ENCODE data around the gene LBHD2.

LBHD2 gene

DNA sequence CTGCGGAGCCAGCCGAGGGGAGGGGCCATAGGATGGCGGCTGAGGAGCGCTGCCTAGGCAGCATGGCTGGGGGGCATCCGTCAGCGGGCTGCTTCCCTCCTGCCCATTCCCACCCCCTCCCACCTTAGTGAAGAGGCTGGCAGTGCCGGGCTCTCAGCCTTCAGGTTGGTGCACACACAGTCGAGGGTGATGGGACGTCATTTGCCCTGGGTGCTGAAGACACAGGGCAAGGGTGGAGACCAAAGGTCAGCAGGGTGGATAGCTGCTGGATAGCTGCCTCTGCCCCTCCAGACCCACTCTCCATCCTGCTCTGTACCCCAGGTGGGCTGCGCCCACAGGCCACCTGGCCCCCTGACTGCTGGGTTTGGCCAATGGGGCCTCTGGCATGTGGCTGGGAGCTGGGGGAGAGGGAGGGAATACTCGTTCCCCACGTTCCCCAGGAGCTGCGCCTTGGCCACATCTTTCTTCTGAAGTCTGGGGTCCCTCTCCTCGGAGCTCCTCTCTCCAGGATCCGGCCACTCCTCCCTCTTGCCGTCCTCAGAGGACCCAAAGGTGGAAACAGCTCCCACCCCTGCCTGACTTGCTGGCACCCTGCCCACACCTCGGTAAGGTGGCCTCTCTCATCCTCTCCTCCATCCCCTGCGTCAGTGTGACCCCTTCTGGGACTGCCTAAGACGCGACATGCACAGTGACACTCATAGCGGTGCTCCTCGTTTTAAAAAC lies 15.5 kb upstream of the LBHD2 start:
- FAIRE-seq (no peak), DNase-seq (ENCODE audit: low spot score) (no peak)

GRCh38 chr14:103070263-103070885 lies 13.6 kb upstream of the LBHD2 start:
- FAIRE-seq (no peak), DNase-seq (ENCODE audit: low spot score) (no peak)

DNA sequence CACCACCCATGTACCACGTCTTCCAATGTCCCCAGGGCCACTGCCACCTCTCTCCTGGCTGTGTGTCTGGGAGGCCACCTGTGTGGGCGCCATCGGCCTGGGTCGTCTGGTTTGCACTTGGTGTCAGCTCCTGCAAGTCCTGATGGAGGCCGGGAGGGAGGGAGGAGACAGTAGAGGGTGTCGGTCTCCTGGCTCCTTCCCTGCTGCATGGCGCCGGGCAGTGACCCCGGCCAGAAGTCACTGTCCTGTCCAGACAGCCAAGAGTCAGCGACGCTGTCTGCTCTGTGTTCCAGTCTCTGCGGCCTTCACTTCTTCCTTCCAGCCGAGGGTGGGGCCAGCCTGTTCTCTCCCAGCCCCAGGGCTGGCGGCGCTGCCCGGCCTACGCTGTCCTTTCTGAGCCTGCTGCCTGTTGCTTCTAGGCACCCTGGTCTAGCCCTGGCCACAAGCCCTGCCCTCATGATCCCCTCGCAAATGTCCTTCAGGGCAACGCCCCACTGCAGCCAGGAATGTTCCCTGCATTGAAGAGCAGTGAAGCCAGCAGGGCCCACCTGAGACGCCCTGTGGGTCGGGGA lies 13.0 kb upstream of the LBHD2 start:
- peak; percentile 35 for DNase-seq (ENCODE audit: low spot score)
- FAIRE-seq, result no peak

DNA sequence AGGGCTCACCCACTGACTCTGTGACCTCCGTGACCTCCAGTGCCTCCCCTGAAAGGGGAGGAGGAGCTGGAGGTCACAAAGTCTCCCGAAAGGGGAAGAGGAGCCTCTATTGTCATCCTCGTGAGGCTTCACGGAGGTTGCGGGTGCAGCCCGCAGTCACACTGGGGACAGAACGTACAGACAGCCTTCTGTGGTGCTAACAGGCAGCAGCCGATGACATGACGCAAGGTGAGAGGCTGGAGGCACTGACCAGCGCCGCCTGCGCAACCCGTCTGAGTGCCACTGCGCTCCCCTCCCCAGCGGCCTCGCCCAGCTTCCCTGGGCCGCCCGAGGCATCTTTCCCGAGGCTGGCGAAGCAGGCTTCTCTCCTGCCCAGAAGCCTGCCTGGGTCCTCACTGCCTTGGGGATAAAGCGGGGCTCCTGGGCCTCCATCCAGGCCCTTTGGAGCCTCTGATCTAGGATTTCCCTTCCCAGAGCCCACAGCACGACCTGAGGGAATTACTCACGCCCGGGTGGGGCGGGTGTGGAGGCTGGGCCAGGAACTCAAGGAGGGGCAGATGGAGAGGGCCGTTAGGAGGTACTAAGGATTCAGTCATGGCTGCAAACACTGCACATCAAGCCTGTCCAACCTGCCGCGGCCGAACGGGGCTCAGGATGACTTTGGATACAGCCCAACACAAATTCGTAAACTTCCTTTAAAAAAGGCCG lies 12.3 kb upstream of the LBHD2 start:
- FAIRE-seq (no peak), DNase-seq (ENCODE audit: low spot score) (peak; percentile 64)

- DNase-seq (ENCODE audit: low spot score), result peak; percentile 93
- peak; percentile 91 for FAIRE-seq
Observed at GRCh38 chr14:103072595-103073366, 11.2 kb upstream of the LBHD2 start.

DNA sequence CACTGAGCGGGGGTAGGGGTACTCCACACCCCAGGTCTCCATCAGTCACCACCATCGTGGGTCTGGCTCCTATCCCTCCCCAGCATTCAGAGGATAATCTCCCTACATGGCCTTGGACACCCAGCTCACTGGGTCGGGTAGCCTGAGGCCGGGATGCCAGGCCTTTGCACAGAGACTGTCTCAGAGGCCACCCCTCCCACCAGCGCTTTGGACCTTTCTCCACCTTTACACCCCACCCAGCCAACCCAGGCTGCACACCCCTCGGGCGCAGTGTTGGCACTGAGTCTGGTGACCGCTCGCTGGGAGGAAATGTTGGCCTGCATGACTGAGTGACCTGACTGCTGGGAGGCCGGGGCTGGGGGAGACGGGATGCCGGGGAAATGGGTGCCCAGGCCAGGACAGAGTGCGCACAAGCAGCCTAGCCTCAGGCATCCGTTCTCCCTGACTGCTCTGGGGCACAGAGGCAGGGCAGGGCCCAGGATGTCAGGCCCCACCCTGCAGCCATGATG lies 10.6 kb upstream of the LBHD2 start:
- DNase-seq (ENCODE audit: low spot score) (peak; percentile 83), FAIRE-seq (peak; percentile 51)

- FAIRE-seq (no peak), DNase-seq (ENCODE audit: low spot score) (peak; percentile 5)
Observed at GRCh38 chr14:103073876-103074728, 9.9 kb upstream of the LBHD2 start.

- DNase-seq (ENCODE audit: low spot score) (peak; percentile 76), FAIRE-seq (no peak)
Observed at GRCh38 chr14:103074729-103075367, 9.2 kb upstream of the LBHD2 start.

DNA sequence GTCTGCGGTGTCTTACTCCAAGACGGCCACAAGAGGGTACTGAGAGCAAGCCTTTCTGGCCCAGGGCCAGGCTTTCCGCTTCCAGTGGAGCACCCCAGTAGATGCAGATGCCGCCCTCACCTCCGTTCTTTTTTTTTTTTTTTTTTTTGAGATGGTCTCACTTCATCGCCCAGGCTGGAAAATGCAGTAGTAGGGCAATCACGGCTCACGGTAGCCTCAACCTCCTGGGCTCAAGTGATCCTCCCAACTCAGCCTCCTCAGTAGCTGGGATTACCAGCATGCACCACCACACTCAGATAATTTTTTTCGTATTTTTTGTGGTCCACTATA lies 5.6 kb upstream of the LBHD2 start:
- peak; percentile 32 for DNase-seq (ENCODE audit: low spot score)

GRCh38 chr14:103078860-103079587 lies 5.0 kb upstream of the LBHD2 start:
- no peak for DNase-seq (ENCODE audit: low spot score)
- FAIRE-seq, result no peak

More for the DNA sequence above, 5.6 kb upstream of the LBHD2 start:
- no peak for FAIRE-seq

DNA sequence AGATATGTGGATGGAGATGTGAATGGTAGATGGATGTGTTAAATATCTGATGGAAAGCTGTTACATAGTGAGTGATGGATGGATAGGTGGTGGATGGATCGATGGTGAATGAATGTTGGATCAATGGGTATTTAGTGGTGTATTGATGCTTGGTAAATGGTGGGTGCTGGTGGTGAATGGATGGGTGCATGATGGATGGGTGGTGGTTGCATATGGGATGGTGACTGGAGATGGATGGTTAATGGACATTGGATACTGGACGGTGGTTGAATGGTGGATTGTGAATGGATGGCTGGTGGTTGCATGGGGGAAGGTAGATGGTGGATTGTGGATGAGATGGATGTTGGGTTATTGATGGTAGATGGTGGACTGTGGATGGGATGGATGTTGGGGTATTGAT lies 2.1 kb upstream of the LBHD2 start:
- no peak for DNase-seq (ENCODE audit: low spot score)
- no peak for FAIRE-seq

GRCh38 chr14:103085106-103086091 lies 1.4 kb downstream of the LBHD2 start:
- DNase-seq (ENCODE audit: low spot score), result no peak
- FAIRE-seq, result no peak

DNA sequence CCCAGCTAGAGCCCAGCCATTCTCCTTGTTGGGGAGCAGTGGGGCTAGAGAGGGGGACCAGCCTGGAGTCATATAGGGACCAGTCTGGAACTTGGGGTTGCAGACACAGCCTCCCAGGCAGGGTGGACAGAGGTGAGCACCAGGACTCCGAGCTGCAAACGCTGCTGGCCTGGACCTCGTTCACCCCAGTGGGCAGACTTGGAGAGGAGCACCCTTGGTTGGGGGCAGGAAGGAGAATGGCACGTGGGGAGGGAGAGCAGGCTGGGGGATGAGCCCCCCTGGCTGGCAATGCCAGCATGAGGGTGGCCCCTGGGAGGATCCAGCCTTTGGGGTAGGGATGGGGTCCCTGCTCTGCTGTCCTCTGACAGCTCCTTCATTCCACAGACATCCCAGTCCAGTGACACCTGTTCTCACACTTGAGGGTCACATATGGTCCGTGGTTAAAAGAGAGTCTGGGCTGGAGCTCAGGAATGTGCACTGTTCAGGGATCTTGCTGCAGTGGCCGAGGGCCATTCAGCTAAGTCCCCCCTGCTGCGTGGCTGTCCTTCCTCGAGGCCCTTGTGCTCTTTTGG lies 2.8 kb downstream of the LBHD2 start:
- no peak for FAIRE-seq

DNA sequence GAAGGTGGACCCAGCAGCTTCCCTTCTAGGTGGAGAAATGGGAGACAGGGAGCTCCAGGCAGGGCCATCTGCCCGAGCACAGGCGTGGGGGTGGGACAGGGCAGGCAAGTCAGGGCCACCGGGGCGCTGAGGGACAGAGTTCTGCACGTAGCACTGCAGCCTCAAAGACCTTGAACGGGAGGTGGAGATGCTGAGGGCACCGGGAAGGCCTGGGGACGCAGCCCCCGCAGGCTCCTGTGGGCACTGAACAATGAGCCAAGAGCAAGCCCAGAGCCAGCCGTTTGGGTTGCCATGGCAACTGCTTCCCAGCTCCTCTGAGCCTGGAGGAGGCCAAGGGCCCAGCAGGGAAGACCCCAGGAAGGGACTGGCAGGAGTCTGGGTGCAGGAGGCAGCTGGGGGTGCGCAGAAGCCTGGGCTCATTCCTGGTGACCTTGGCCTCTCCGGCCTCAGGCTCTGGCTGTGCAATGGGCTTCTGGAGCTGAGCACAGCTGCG lies 3.4 kb downstream of the LBHD2 start:
- FAIRE-seq, result no peak
- DNase-seq (ENCODE audit: low spot score), result no peak

More for the DNA sequence above, 2.8 kb downstream of the LBHD2 start:
- DNase-seq (ENCODE audit: low spot score), result no peak

DNA sequence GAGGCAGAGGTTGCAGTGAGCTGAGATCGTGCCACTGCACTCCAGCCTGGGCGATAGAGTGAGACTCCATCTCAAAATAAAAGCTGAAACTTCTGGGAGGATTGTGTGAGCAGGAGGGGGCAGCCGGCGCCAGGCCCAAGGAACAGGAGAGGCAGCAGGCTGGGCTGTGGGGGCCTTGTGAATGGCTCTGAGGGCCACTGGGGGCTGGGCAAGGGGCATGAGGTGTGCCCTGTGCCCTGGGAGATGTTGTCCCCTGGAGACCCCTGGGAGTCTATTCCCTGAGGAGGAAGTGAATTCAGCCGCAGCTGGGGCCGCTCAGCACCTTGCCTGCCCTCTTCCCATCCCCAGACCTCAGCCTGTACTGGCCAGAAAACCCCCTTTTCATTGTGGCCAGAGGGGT lies 4.9 kb downstream of the LBHD2 start:
- no peak for FAIRE-seq
- no peak for DNase-seq (ENCODE audit: low spot score)

GRCh38 chr14:103089386-103090335 lies 5.7 kb downstream of the LBHD2 start:
- FAIRE-seq, result no peak

More at GRCh38 chr14:103089386-103090335, 5.7 kb downstream of the LBHD2 start:
- DNase-seq (ENCODE audit: low spot score), result no peak
